Body of pancreas (tissue), 4 donors: ENCODE measurements around the gene SHANK1. TPM values are rescaled to one million over a fixed set of nuclear protein-coding genes. Genes with fewer than 3 reads are reported as not detected.
"Not testable (repeated sequence)": the region's sequence is repeated elsewhere in the genome, so short reads cannot be mapped to it uniquely, and the experiment has no call there.

Source experiments
- ATAC-seq: fragments of 150-250 bp; one replicate; pipeline ENCODE4 v1.9.1; 2016
- DNase-seq, 4 donors: peaks; one replicate each; pipeline ENCODE4 v3.0.0-alpha.2; 2019
- H3K27ac ChIP-seq, 4 donors: fragments of 200-600 bp; sonication (generic); 1 replicate in 3 of 4; 2 replicates in 1 of 4; pipeline versions ENCODE4 v1.5.1 to v1.6.1; 2016 to 2019; ENCODE audit warnings: mild to moderate bottlenecking in 1 of 4, mixed read lengths in 1 of 4, moderate library complexity in 1 of 4
- H3K27me3 ChIP-seq, 2 donors: fragments of 200-600 bp; sonication (generic); one replicate each; pipeline ENCODE4 v1.6.0; 2016; ENCODE audit warnings: mild to moderate bottlenecking in 1 of 2
- H3K36me3 ChIP-seq, 2 donors: fragments of 200-600 bp; sonication (generic); replicated peaks in 1 of 2; 2 replicates each; pipeline ENCODE4 v1.5.1; 2016; ENCODE audit warnings: low read depth in 2 of 2; ENCODE audit not compliant: insufficient read depth in 1 of 2
- H3K4me1 ChIP-seq: fragments of 200-600 bp; sonication (generic); one replicate; pipeline ENCODE4 v1.6.0; 2016
- H3K4me3 ChIP-seq, 2 donors: fragments of 200-600 bp; sonication (generic); 1 replicate in 1 of 2; 2 replicates in 1 of 2; pipeline ENCODE4 v1.5.1; 2016 to 2019
- H3K9me3 ChIP-seq, 3 donors: fragments of 200-600 bp; sonication (generic); 1 replicate in 2 of 3; 2 replicates in 1 of 3; pipeline ENCODE4 v1.5.1; 2016
- CTCF ChIP-seq, 7 experiments: fragments of 450-650 bp in 4 of 7; fragments of 200-600 bp in 3 of 7; sonication (generic) in 3 of 7; IDR thresholded peaks; one replicate each; pipeline ENCODE4 v1.5.1; 2016 to 2019; ENCODE audit warnings: antibody characterized with exemption in 7 of 7
- POLR2A ChIP-seq, 3 donors: fragments of 450-650 bp; IDR thresholded peaks; one replicate each; pipeline ENCODE4 v1.6.1; 2016; ENCODE audit warnings: antibody characterized with exemption in 3 of 3, mild to moderate bottlenecking in 2 of 3
- WGBS, 2 donors: methylation state at CpG; one replicate each; pipeline ENCODE4 v1.1.5; 2017; 5-methylcytosine and 5-hydroxymethylcytosine counted together
- intact Hi-C: fragments of 100-400 bp; cut with DNase I; formaldehyde crosslinking; loops from one replicate; pipeline ENCODE4 v1.15.1; 2023
- total RNA-seq, 2 donors: library from RNA; depleted of rRNA; stranded (reverse); fragments of >200 nt; gene quantifications; one replicate each; pipeline ENCODE4 v1.1.0, GENCODE V29; 2016

The SHANK1 gene
- total RNA-seq, 2 donors from 2014 or later = 0.26 to 2.3 TPM

- intact Hi-C loops = no loop called here
- no peak overlapping the region for H3K27ac ChIP-seq
- ATAC-seq = no peak
- no peaks in the 10 kb centered on the region for H3K9me3 ChIP-seq
- TF ChIP-seq CTCF (IDR thresholded peaks at IDR 0.05) = no peak
- TF ChIP-seq POLR2A (IDR thresholded peaks at IDR 0.05) = no peak
- H3K4me1 ChIP-seq = no peaks in the 10 kb centered on the region
- no peak for DNase-seq
- peaks cover 0 to 4% of the 10 kb centered on the region in 2 donors for H3K27me3 ChIP-seq
- H3K36me3 ChIP-seq = no peaks in the 10 kb centered on the region
- WGBS, 2 donors = 46 to 51% methylated on average over 6 of the region's 6 CpGs
- H3K4me3 ChIP-seq = no peak overlapping the region
These were observed 29.9 kb upstream of the SHANK1 start for GRCh38 chr19:50749490-50749889.

GRCh38 chr19:50747141-50747540, 27.5 kb upstream of the SHANK1 start:
- ATAC-seq, H3K27me3 ChIP-seq, H3K4me3 ChIP-seq, H3K4me1 ChIP-seq, intact Hi-C loops, H3K27ac ChIP-seq, H3K9me3 ChIP-seq, DNase-seq, H3K36me3 ChIP-seq: not testable (repeated sequence)
- WGBS, 2 donors = 74 to 81% methylated on average over 14 of the region's 14 CpGs

- no peak for DNase-seq
- TF ChIP-seq POLR2A (IDR thresholded peaks at IDR 0.05) = no peak
- TF ChIP-seq CTCF (IDR thresholded peaks at IDR 0.05) = no peak
- H3K4me1 ChIP-seq = no peaks in the 10 kb centered on the region
- no peaks in the 10 kb centered on the region for H3K27me3 ChIP-seq
- H3K36me3 ChIP-seq = no peaks in the 10 kb centered on the region
- H3K9me3 ChIP-seq = no peaks in the 10 kb centered on the region
- 51 to 57% methylated on average over 10 of the region's 10 CpGs for WGBS, 2 donors
- intact Hi-C loops = no loop called here
- H3K4me3 ChIP-seq = no peak overlapping the region
- ATAC-seq = no peak
- H3K27ac ChIP-seq = no peak overlapping the region
These were observed 25.6 kb upstream of the SHANK1 start for GRCh38 chr19:50745221-50745620.

- Histone ChIP-seq H3K4me3 (no peak overlapping the region), H3K36me3 (no peaks in the 10 kb centered on the region), H3K9me3 (no peaks in the 10 kb centered on the region), H3K27ac (no peak overlapping the region), H3K27me3 (no peaks in the 10 kb centered on the region), H3K4me1 (no peaks in the 10 kb centered on the region)
- ATAC-seq = no peak
- intact Hi-C loops = no loop called here
- no peak for DNase-seq
- TF ChIP-seq CTCF (IDR thresholded peaks at IDR 0.05) (no peak), POLR2A (IDR thresholded peaks at IDR 0.05) (no peak)
- 54 to 70% methylated on average over 6 of the region's 6 CpGs for WGBS, 2 donors
These were observed 23.9 kb upstream of the SHANK1 start for GRCh38 chr19:50743537-50743936.

- ATAC-seq = no peak
- H3K27ac ChIP-seq = no peak overlapping the region
- no peaks in the 10 kb centered on the region for H3K9me3 ChIP-seq
- DNase-seq = no peak
- H3K36me3 ChIP-seq = no peaks in the 10 kb centered on the region
- intact Hi-C loops = no loop called here
- WGBS, 2 donors = 37 to 39% methylated on average over 18 of the region's 18 CpGs
- H3K4me1 ChIP-seq = no peaks in the 10 kb centered on the region
- TF ChIP-seq CTCF (IDR thresholded peaks at IDR 0.05) (no peak), POLR2A (IDR thresholded peaks at IDR 0.05) (no peak)
- no peaks in the 10 kb centered on the region for H3K27me3 ChIP-seq
- no peak overlapping the region for H3K4me3 ChIP-seq
These were observed 21.8 kb upstream of the SHANK1 start for GRCh38 chr19:50741179-50741933.
